ENCODE data around the gene RABL2A.
"Not testable (repeated sequence)": the region's sequence is repeated elsewhere in the genome, so short reads cannot be mapped to it uniquely, and the experiment has no call there.

The RABL2A gene

GRCh38 chr2:113646217-113646616 is 19.2 kb downstream of the RABL2A start:
- H3K4me2 ChIP-seq (ENCODE audit: low read depth, low read length, poor library complexity, severe bottlenecking); H3K9me3 ChIP-seq (ENCODE audit: insufficient read depth, low read length); H3K36me3 ChIP-seq (ENCODE audit: low read length); H3K4me3 ChIP-seq (ENCODE audit: insufficient read depth, low read length, poor library complexity, severe bottlenecking); H4K20me1 ChIP-seq (ENCODE audit: low read depth, low read length); H3K79me2 ChIP-seq (ENCODE audit: insufficient read depth, low read length); H2AFZ ChIP-seq (ENCODE audit: low read depth, low read length, severe bottlenecking); H3K27ac ChIP-seq (ENCODE audit: low read depth, low read length); H3K27me3 ChIP-seq (ENCODE audit: low read length); H3F3A ChIP-seq (ENCODE audit: insufficient read depth); H3K9ac ChIP-seq (ENCODE audit: low read length); H3K9me2 ChIP-seq (replicated peaks; ENCODE audit: insufficient read depth, low read length): not testable (repeated sequence)

GRCh38 chr2:113650834-113651815 is 24.1 kb downstream of the RABL2A start:
- H3K9me3 ChIP-seq (ENCODE audit: insufficient read depth, low read length); H3F3A ChIP-seq (ENCODE audit: insufficient read depth); H4K20me1 ChIP-seq (ENCODE audit: low read depth, low read length); H3K4me3 ChIP-seq (ENCODE audit: insufficient read depth, low read length, poor library complexity, severe bottlenecking); H2AFZ ChIP-seq (ENCODE audit: low read depth, low read length, severe bottlenecking); H3K27me3 ChIP-seq (ENCODE audit: low read length); H3K27ac ChIP-seq (ENCODE audit: low read depth, low read length); H3K79me2 ChIP-seq (ENCODE audit: insufficient read depth, low read length); H3K9ac ChIP-seq (ENCODE audit: low read length); H3K4me2 ChIP-seq (ENCODE audit: low read depth, low read length, poor library complexity, severe bottlenecking); H3K9me2 ChIP-seq (replicated peaks; ENCODE audit: insufficient read depth, low read length); H3K36me3 ChIP-seq (ENCODE audit: low read length): not testable (repeated sequence)

- not testable (repeated sequence) for H3F3A ChIP-seq (ENCODE audit: insufficient read depth); H3K4me2 ChIP-seq (ENCODE audit: low read depth, low read length, poor library complexity, severe bottlenecking); H3K36me3 ChIP-seq (ENCODE audit: low read length); H2AFZ ChIP-seq (ENCODE audit: low read depth, low read length, severe bottlenecking); H3K9me3 ChIP-seq (ENCODE audit: insufficient read depth, low read length); H3K9ac ChIP-seq (ENCODE audit: low read length); H3K79me2 ChIP-seq (ENCODE audit: insufficient read depth, low read length); H4K20me1 ChIP-seq (ENCODE audit: low read depth, low read length); H3K27ac ChIP-seq (ENCODE audit: low read depth, low read length); H3K27me3 ChIP-seq (ENCODE audit: low read length); H3K9me2 ChIP-seq (replicated peaks; ENCODE audit: insufficient read depth, low read length); H3K4me3 ChIP-seq (ENCODE audit: insufficient read depth, low read length, poor library complexity, severe bottlenecking)
Observed at GRCh38 chr2:113652599-113652998, 25.5 kb downstream of the RABL2A start.

GRCh38 chr2:113656031-113656624 is 29.1 kb downstream of the RABL2A start:
- not testable (repeated sequence) for H3K36me3 ChIP-seq (ENCODE audit: low read length); H3K79me2 ChIP-seq (ENCODE audit: insufficient read depth, low read length); H3K9me3 ChIP-seq (ENCODE audit: insufficient read depth, low read length); H3K9me2 ChIP-seq (replicated peaks; ENCODE audit: insufficient read depth, low read length); H3K9ac ChIP-seq (ENCODE audit: low read length); H2AFZ ChIP-seq (ENCODE audit: low read depth, low read length, severe bottlenecking); H4K20me1 ChIP-seq (ENCODE audit: low read depth, low read length); H3K27me3 ChIP-seq (ENCODE audit: low read length); H3F3A ChIP-seq (ENCODE audit: insufficient read depth)
- Histone ChIP-seq H3K4me2 (ENCODE audit: low read depth, low read length, poor library complexity, severe bottlenecking) (peak overlapping the region; percentile 73), H3K27ac (ENCODE audit: low read depth, low read length) (peak overlapping the region; percentile 89), H3K4me3 (ENCODE audit: insufficient read depth, low read length, poor library complexity, severe bottlenecking) (peak overlapping the region; percentile 37)

- H2AFZ ChIP-seq (ENCODE audit: low read depth, low read length, severe bottlenecking); H3F3A ChIP-seq (ENCODE audit: insufficient read depth); H3K9ac ChIP-seq (ENCODE audit: low read length); H3K27me3 ChIP-seq (ENCODE audit: low read length); H3K27ac ChIP-seq (ENCODE audit: low read depth, low read length); H4K20me1 ChIP-seq (ENCODE audit: low read depth, low read length); H3K36me3 ChIP-seq (ENCODE audit: low read length); H3K9me3 ChIP-seq (ENCODE audit: insufficient read depth, low read length); H3K4me3 ChIP-seq (ENCODE audit: insufficient read depth, low read length, poor library complexity, severe bottlenecking); H3K9me2 ChIP-seq (replicated peaks; ENCODE audit: insufficient read depth, low read length); H3K4me2 ChIP-seq (ENCODE audit: low read depth, low read length, poor library complexity, severe bottlenecking); H3K79me2 ChIP-seq (ENCODE audit: insufficient read depth, low read length): not testable (repeated sequence)
Observed at GRCh38 chr2:113657735-113658134, 30.7 kb downstream of the RABL2A start.

- not testable (repeated sequence) for H3K27me3 ChIP-seq (ENCODE audit: low read length); H2AFZ ChIP-seq (ENCODE audit: low read depth, low read length, severe bottlenecking); H3K27ac ChIP-seq (ENCODE audit: low read depth, low read length); H3K79me2 ChIP-seq (ENCODE audit: insufficient read depth, low read length); H3K36me3 ChIP-seq (ENCODE audit: low read length); H3K4me3 ChIP-seq (ENCODE audit: insufficient read depth, low read length, poor library complexity, severe bottlenecking); H3K9ac ChIP-seq (ENCODE audit: low read length); H3K9me2 ChIP-seq (replicated peaks; ENCODE audit: insufficient read depth, low read length); H3F3A ChIP-seq (ENCODE audit: insufficient read depth); H3K4me2 ChIP-seq (ENCODE audit: low read depth, low read length, poor library complexity, severe bottlenecking); H3K9me3 ChIP-seq (ENCODE audit: insufficient read depth, low read length); H4K20me1 ChIP-seq (ENCODE audit: low read depth, low read length)
Observed at GRCh38 chr2:113663285-113664060, 36.4 kb downstream of the RABL2A start.

- H3K4me2 ChIP-seq (ENCODE audit: low read depth, low read length, poor library complexity, severe bottlenecking); H3K27ac ChIP-seq (ENCODE audit: low read depth, low read length); H3K4me3 ChIP-seq (ENCODE audit: insufficient read depth, low read length, poor library complexity, severe bottlenecking); H3K36me3 ChIP-seq (ENCODE audit: low read length); H4K20me1 ChIP-seq (ENCODE audit: low read depth, low read length); H3K79me2 ChIP-seq (ENCODE audit: insufficient read depth, low read length); H3K27me3 ChIP-seq (ENCODE audit: low read length); H3F3A ChIP-seq (ENCODE audit: insufficient read depth); H2AFZ ChIP-seq (ENCODE audit: low read depth, low read length, severe bottlenecking); H3K9me2 ChIP-seq (replicated peaks; ENCODE audit: insufficient read depth, low read length); H3K9me3 ChIP-seq (ENCODE audit: insufficient read depth, low read length); H3K9ac ChIP-seq (ENCODE audit: low read length): not testable (repeated sequence)
Observed at GRCh38 chr2:113664761-113665533, 37.9 kb downstream of the RABL2A start.
